ENCODE measurements around the gene MMP11.

Gene MMP11

DNA sequence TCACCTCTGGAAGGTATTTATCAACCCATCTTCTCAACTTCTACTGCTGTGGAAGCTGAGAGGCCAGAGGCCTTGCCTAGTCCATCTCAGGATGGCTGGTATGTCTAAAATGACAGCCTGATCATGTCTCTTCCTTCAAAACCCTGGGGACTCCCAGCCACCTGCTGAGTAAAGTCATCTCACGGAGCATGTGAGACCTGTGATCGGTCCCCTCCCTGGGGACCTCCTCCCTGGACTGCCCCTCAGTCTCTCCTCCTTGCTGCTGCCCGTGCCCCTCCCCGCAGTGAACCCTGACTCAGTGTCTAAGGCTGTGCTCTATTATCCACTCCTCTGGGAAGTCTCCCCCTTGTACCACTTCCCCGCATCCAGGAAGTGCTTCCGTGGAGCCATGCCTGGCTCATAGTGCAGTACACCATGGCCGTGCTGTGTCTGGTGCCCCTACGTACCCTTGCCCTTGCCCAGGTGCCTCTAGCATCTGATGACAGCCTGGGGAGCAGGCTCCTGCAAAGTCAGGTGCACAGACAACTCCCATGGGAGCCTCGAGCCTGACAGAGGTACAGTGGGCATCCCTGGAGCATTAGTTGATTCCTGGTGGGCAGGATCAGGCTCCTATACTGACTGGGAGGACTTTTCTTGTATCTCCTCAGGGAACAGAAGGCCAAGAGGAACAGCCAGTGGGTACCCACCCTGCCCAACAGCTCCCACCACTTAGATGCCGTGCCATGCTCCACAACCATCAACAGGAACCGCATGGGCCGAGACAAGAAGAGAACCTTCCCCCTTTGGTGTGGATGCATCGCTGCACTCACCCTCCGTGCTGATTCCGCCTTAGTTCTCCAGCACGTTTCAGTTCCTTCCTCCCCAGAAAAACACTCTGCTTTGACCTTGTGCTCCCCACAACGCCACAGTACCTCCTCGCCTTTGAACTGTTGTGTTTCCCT, 27.9 kb downstream of the MMP11 start:
- peaks cover 0 to 83% (median 62%) of the 10 kb centered on the region in 5 donors for H3K36me3 ChIP-seq (ENCODE audit: control insufficient read depth in 5 of 5, insufficient read depth in 5 of 5, low read length in 5 of 5)
- H3K27me3 ChIP-seq (ENCODE audit: control insufficient read depth in 5 of 5, insufficient read depth in 4 of 5, low read length in 5 of 5): no peaks in the 10 kb centered on the region
- no peak overlapping the region for H3K27ac ChIP-seq (ENCODE audit: low read depth, low read length)
- peaks cover 0 to 12% (median 4%) of the 10 kb centered on the region in 5 donors for H3K4me1 ChIP-seq (ENCODE audit: control insufficient read depth in 5 of 5, insufficient read depth in 5 of 5, low read length in 5 of 5)
- H3K9me3 ChIP-seq (ENCODE audit: control insufficient read depth in 5 of 5, low read length in 5 of 5): no peaks in the 10 kb centered on the region
- H3K4me3 ChIP-seq (ENCODE audit: low read depth in 1 of 5, low read length in 5 of 5): no peak overlapping the region
- H3K9ac ChIP-seq (ENCODE audit: low read length in 5 of 5): no peak overlapping the region

DNA sequence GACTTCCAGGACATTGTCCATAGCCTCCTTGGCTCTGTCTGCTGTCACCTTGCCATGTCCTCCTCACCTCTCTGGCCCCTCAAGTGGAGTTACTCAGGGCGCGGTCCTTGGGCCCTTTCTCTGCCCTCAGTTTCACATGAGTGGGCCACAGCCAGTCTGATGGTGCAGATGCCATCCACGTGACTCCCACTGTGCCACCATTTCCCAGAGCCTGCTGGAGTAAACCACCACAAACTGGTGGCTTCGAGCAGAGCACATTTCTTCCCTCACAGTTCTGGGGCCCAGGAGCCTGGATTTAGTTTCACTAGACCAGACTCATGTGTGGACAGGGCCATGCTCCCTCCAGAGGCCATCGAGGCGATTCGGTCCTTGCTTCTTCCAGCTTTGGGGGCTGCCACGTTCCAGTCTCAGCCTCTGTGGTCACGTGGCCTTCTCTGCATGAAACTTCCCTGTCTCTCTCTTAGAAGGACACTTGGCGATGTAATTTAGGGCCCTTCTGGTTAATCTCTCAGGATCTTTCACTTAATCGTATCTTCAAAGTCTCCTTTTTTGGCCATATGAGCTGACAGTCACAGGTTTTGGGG, 28.7 kb downstream of the MMP11 start:
- Histone ChIP-seq H3K4me1 (ENCODE audit: control insufficient read depth in 5 of 5, insufficient read depth in 5 of 5, low read length in 5 of 5) (peaks cover 0 to 9% (median 4%) of the 10 kb centered on the region in 5 donors), H3K27me3 (ENCODE audit: control insufficient read depth in 5 of 5, insufficient read depth in 4 of 5, low read length in 5 of 5) (no peaks in the 10 kb centered on the region), H3K36me3 (ENCODE audit: control insufficient read depth in 5 of 5, insufficient read depth in 5 of 5, low read length in 5 of 5) (peaks cover 3 to 83% (median 63%) of the 10 kb centered on the region in 5 donors), H3K9ac (ENCODE audit: low read length in 5 of 5) (no peak overlapping the region), H3K27ac (ENCODE audit: low read depth, low read length) (no peak overlapping the region), H3K4me3 (ENCODE audit: low read depth in 1 of 5, low read length in 5 of 5) (no peak overlapping the region), H3K9me3 (ENCODE audit: control insufficient read depth in 5 of 5, low read length in 5 of 5) (no peaks in the 10 kb centered on the region)

DNA sequence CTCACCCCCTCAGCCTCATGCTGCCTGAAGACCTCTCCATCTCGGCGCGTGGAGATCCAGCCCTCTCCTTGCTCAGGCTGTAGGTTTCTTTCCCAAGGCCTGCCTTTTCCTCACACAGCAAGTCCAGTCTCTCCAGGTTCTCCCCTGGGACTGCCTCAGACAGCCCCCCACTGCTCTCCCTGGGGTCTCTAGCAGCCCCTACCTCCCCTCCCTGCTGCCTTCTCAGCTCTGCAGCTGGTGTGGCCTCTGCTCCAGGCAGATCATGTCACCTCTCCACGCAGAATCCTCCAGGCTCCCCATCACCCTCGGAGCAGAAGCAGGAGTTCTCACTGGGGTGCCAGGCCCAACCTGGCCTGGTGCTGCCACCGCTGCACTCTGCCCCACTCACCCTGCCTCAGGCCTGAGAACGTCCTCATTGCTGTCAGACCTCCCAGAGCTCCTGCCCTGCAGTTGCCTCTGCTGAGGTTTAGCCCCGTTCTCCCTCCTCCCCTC, 29.3 kb downstream of the MMP11 start:
- H3K27ac ChIP-seq (ENCODE audit: low read depth, low read length): no peak overlapping the region
- no peak overlapping the region for H3K9ac ChIP-seq (ENCODE audit: low read length in 5 of 5)
- no peaks in the 10 kb centered on the region for H3K9me3 ChIP-seq (ENCODE audit: control insufficient read depth in 5 of 5, low read length in 5 of 5)
- H3K4me3 ChIP-seq (ENCODE audit: low read depth in 1 of 5, low read length in 5 of 5): no peak overlapping the region
- H3K4me1 ChIP-seq (ENCODE audit: control insufficient read depth in 5 of 5, insufficient read depth in 5 of 5, low read length in 5 of 5): peaks cover 0 to 4% (median 0%) of the 10 kb centered on the region in 5 donors
- H3K36me3 ChIP-seq (ENCODE audit: control insufficient read depth in 5 of 5, insufficient read depth in 5 of 5, low read length in 5 of 5): peaks cover 3 to 84% (median 65%) of the 10 kb centered on the region in 5 donors
- H3K27me3 ChIP-seq (ENCODE audit: control insufficient read depth in 5 of 5, insufficient read depth in 4 of 5, low read length in 5 of 5): no peaks in the 10 kb centered on the region

GRCh38 chr22:23803001-23803819, 30.6 kb downstream of the MMP11 start:
- Histone ChIP-seq H3K36me3 (ENCODE audit: control insufficient read depth in 5 of 5, insufficient read depth in 5 of 5, low read length in 5 of 5) (peaks cover 3 to 81% (median 65%) of the 10 kb centered on the region in 5 donors), H3K9ac (ENCODE audit: low read length in 5 of 5) (no peak overlapping the region), H3K4me1 (ENCODE audit: control insufficient read depth in 5 of 5, insufficient read depth in 5 of 5, low read length in 5 of 5) (peaks cover 0 to 4% (median 0%) of the 10 kb centered on the region in 5 donors), H3K27ac (ENCODE audit: low read depth, low read length) (no peak overlapping the region), H3K9me3 (ENCODE audit: control insufficient read depth in 5 of 5, low read length in 5 of 5) (no peaks in the 10 kb centered on the region), H3K27me3 (ENCODE audit: control insufficient read depth in 5 of 5, insufficient read depth in 4 of 5, low read length in 5 of 5) (no peaks in the 10 kb centered on the region), H3K4me3 (ENCODE audit: low read depth in 1 of 5, low read length in 5 of 5) (no peak overlapping the region)

GRCh38 chr22:23804781-23805291, 32.2 kb downstream of the MMP11 start:
- Histone ChIP-seq H3K36me3 (ENCODE audit: control insufficient read depth in 5 of 5, insufficient read depth in 5 of 5, low read length in 5 of 5) (peaks cover 3 to 70% (median 65%) of the 10 kb centered on the region in 5 donors), H3K4me1 (ENCODE audit: control insufficient read depth in 5 of 5, insufficient read depth in 5 of 5, low read length in 5 of 5) (peaks cover 0 to 4% (median 0%) of the 10 kb centered on the region in 5 donors), H3K9ac (ENCODE audit: low read length in 5 of 5) (no peak overlapping the region)

DNA sequence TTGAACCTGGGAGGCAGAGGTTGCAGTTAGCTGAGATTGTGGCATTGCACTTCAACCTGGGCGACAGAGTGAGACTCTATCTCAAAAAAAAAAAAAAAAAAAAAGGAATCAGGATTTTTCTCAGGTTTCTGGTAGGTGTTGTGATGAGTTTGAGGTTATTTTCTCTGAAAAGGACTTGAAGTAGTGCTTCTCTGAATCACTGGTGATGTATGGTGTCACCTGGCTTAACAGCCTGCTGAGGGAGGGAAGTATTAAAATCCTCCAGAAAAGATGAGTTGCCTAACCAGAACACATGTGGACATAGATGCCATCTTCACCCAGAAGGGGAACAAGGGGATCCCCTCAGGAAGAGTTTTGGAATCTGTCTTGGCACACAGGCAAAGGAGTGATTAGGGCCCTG, 34.2 kb downstream of the MMP11 start:
- peaks cover 11 to 64% (median 46%) of the 10 kb centered on the region in 5 donors for H3K36me3 ChIP-seq (ENCODE audit: control insufficient read depth in 5 of 5, insufficient read depth in 5 of 5, low read length in 5 of 5)
- no peak overlapping the region for H3K27ac ChIP-seq (ENCODE audit: low read depth, low read length)
- H3K4me3 ChIP-seq (ENCODE audit: low read depth in 1 of 5, low read length in 5 of 5): no peak overlapping the region
- peaks cover 0 to 4% (median 0%) of the 10 kb centered on the region in 5 donors for H3K4me1 ChIP-seq (ENCODE audit: control insufficient read depth in 5 of 5, insufficient read depth in 5 of 5, low read length in 5 of 5)
- H3K9me3 ChIP-seq (ENCODE audit: control insufficient read depth in 5 of 5, low read length in 5 of 5): no peaks in the 10 kb centered on the region
- H3K9ac ChIP-seq (ENCODE audit: low read length in 5 of 5): no peak overlapping the region
- no peaks in the 10 kb centered on the region for H3K27me3 ChIP-seq (ENCODE audit: control insufficient read depth in 5 of 5, insufficient read depth in 4 of 5, low read length in 5 of 5)

More at GRCh38 chr22:23804781-23805291, 32.2 kb downstream of the MMP11 start:
- H3K4me3 ChIP-seq (ENCODE audit: low read depth in 1 of 5, low read length in 5 of 5): no peak overlapping the region
- H3K9me3 ChIP-seq (ENCODE audit: control insufficient read depth in 5 of 5, low read length in 5 of 5): no peaks in the 10 kb centered on the region
- H3K27me3 ChIP-seq (ENCODE audit: control insufficient read depth in 5 of 5, insufficient read depth in 4 of 5, low read length in 5 of 5): no peaks in the 10 kb centered on the region
- no peak overlapping the region for H3K27ac ChIP-seq (ENCODE audit: low read depth, low read length)

- H3K27ac ChIP-seq (ENCODE audit: low read depth, low read length): no peak overlapping the region
- peaks cover 12 to 46% (median 22%) of the 10 kb centered on the region in 5 donors for H3K36me3 ChIP-seq (ENCODE audit: control insufficient read depth in 5 of 5, insufficient read depth in 5 of 5, low read length in 5 of 5)
- H3K4me1 ChIP-seq (ENCODE audit: control insufficient read depth in 5 of 5, insufficient read depth in 5 of 5, low read length in 5 of 5): no peaks in the 10 kb centered on the region
- no peak overlapping the region for H3K4me3 ChIP-seq (ENCODE audit: low read depth in 1 of 5, low read length in 5 of 5)
- no peaks in the 10 kb centered on the region for H3K9me3 ChIP-seq (ENCODE audit: control insufficient read depth in 5 of 5, low read length in 5 of 5)
- no peaks in the 10 kb centered on the region for H3K27me3 ChIP-seq (ENCODE audit: control insufficient read depth in 5 of 5, insufficient read depth in 4 of 5, low read length in 5 of 5)
- H3K9ac ChIP-seq (ENCODE audit: low read length in 5 of 5): no peak overlapping the region
These were observed 39.7 kb downstream of the MMP11 start for GRCh38 chr22:23812378-23812777.

GRCh38 chr22:23815541-23816155, 43.0 kb downstream of the MMP11 start:
- no peaks in the 10 kb centered on the region for H3K27me3 ChIP-seq (ENCODE audit: control insufficient read depth in 5 of 5, insufficient read depth in 4 of 5, low read length in 5 of 5)
- no peak overlapping the region for H3K9ac ChIP-seq (ENCODE audit: low read length in 5 of 5)
- H3K9me3 ChIP-seq (ENCODE audit: control insufficient read depth in 5 of 5, low read length in 5 of 5): no peaks in the 10 kb centered on the region
- H3K27ac ChIP-seq (ENCODE audit: low read depth, low read length): no peak overlapping the region
- no peaks in the 10 kb centered on the region for H3K4me1 ChIP-seq (ENCODE audit: control insufficient read depth in 5 of 5, insufficient read depth in 5 of 5, low read length in 5 of 5)
- H3K36me3 ChIP-seq (ENCODE audit: control insufficient read depth in 5 of 5, insufficient read depth in 5 of 5, low read length in 5 of 5): peaks cover 13 to 73% (median 39%) of the 10 kb centered on the region in 5 donors
- no peak overlapping the region for H3K4me3 ChIP-seq (ENCODE audit: low read depth in 1 of 5, low read length in 5 of 5)
